Measurements from ENCODE around the gene FAM241A. TPM values are rescaled to one million over a fixed set of nuclear protein-coding genes. Genes with fewer than 3 reads are reported as not detected.

Gene FAM241A
- total and polyA plus RNA-seq, 9 of the 15 experiments (the other 6 are each of a cell fraction or from before 2014, with no cell fraction given) = 2.3 to 8.5 (median 5.3) TPM

GRCh38 chr4:112175840-112176239 lies 30.6 kb downstream of the FAM241A start:
- ChIA-PET CTCF (ENCODE audit: low intra/inter-chr PET ratio) (no interaction called here), POLR2A (no interaction called here)
- H4K20me1 ChIP-seq (replicated peaks; ENCODE audit: control insufficient read depth, insufficient read depth, low read length) = no peaks in the 10 kb centered on the region
- FAIRE-seq (no peak), ATAC-seq (no peak), DNase-seq (ENCODE audit: extremely low read depth in 1 of 4, low spot score in 3 of 4) (no peak)
- no peak overlapping the region for H3K27ac ChIP-seq (ENCODE audit: extremely low read depth, low read depth, low read length)
- peaks cover 3% of the 10 kb centered on the region; the same call in 1 of the 2 replicates for H3K9me3 ChIP-seq (replicated peaks; ENCODE audit: control insufficient read depth, insufficient read depth, low read depth, low read length)
- no peak overlapping the region for H3K4me3 ChIP-seq
- H3K4me2 ChIP-seq (ENCODE audit: insufficient read depth, low read length) = no peak overlapping the region
- intact Hi-C loops (cut with micrococcal nuclease) = no loop called here
- H3K36me3 ChIP-seq (ENCODE audit: control insufficient read depth, insufficient read depth, low read length) = peaks cover 17% of the 10 kb centered on the region; the same call in 2 of the 3 replicates
- H3K9ac ChIP-seq (ENCODE audit: insufficient read depth in 1 of 2, low read depth in 2 of 2, low read length in 2 of 2) = no peak overlapping the region
- no peaks in the 10 kb centered on the region for H3K27me3 ChIP-seq (ENCODE audit: control insufficient read depth in 2 of 2, insufficient read depth in 2 of 2, low read length in 2 of 2)
- in situ Hi-C loops (cut with MboI) = no loop called here
- TF ChIP-seq HDAC2 (IDR thresholded peaks at IDR 0.05) = no peak
- TF ChIP-seq JUND (IDR thresholded peaks at IDR 0.05; ENCODE audit: borderline replicate concordance, low read depth, low read length) = no peak
- TF ChIP-seq JUND (tag; IDR thresholded peaks at IDR 0.05; ENCODE audit: borderline replicate concordance, low read depth, low read length) = no peak
- TF ChIP-seq ZNF280B (CRISPR knock-in tag; IDR thresholded peaks at IDR 0.05) = no peak
- no peak for TF ChIP-seq MGA (IDR thresholded peaks at IDR 0.05)
- H3K4me1 ChIP-seq (replicated peaks in 1 of 2; ENCODE audit: control insufficient read depth in 2 of 2, insufficient read depth in 2 of 2, low read length in 2 of 2) = peaks cover 0 to 5% of the 10 kb centered on the region in 2 experiments; a peak in 1 of 5 replicates
- peaks cover 5% of the 10 kb centered on the region; the same call in 2 of the 3 replicates for H3K79me2 ChIP-seq (ENCODE audit: control insufficient read depth, insufficient read depth, low read length)
- no TSS peak for BruUV-seq (replicated peaks)
- no peak overlapping the region for H2AFZ ChIP-seq (ENCODE audit: low read depth, low read length)
- 79% methylated on average over 4 of the region's 4 CpGs for WGBS (ENCODE audit: insufficient coverage, low coverage, missing lambda C conversion rate)
- no peaks in the 10 kb centered on the region for H3K9me1 ChIP-seq (ENCODE audit: control insufficient read depth, insufficient read depth, low read length)

All from K562 (cell line).